Lung (tissue), 12 donors: ENCODE measurements around the gene POU6F2. TPM values are rescaled to one million over a fixed set of nuclear protein-coding genes. Genes with fewer than 3 reads are reported as not detected.

ENCODE experiments used
- ATAC-seq: fragments of 200-7000 bp; cut with Tn5 transposase; one replicate; pipeline ENCODE4 v1.9.1; 2020; ENCODE audit warnings: moderate number of reproducible peaks; ENCODE audit not compliant: insufficient read depth, low FRiP score
- DNase-seq, 3 donors: peaks; one replicate each; pipeline ENCODE4 v3.0.0-alpha.2; 2013 to 2017
- H3K27ac ChIP-seq, 2 donors: one replicate each; pipeline ENCODE4 v1.5.1; 2013; ENCODE audit warnings: mild to moderate bottlenecking in 2 of 2, moderate library complexity in 2 of 2, control low read depth in 1 of 2, inconsistent platforms in 1 of 2, low read depth in 1 of 2, low read length in 1 of 2
- H3K27me3 ChIP-seq, 3 donors: one replicate each; pipeline ENCODE4 v1.5.1; 2013; ENCODE audit warnings: low read length in 2 of 3; ENCODE audit not compliant: control insufficient read depth in 3 of 3, insufficient read depth in 3 of 3
- H3K36me3 ChIP-seq, 4 donors: one replicate each; pipeline ENCODE4 v1.5.1; 2013; ENCODE audit warnings: low read length in 4 of 4, mild to moderate bottlenecking in 1 of 4, moderate library complexity in 1 of 4; ENCODE audit not compliant: control insufficient read depth in 4 of 4, insufficient read depth in 4 of 4
- H3K4me1 ChIP-seq, 5 donors: one replicate each; pipeline ENCODE4 v1.5.1; 2013; ENCODE audit warnings: low read length in 5 of 5, mild to moderate bottlenecking in 2 of 5, moderate library complexity in 1 of 5; ENCODE audit not compliant: control insufficient read depth in 5 of 5, insufficient read depth in 5 of 5
- H3K4me3 ChIP-seq: one replicate; pipeline ENCODE4 v1.5.1; 2013; ENCODE audit warnings: mild to moderate bottlenecking, control low read depth, moderate library complexity
- H3K9ac ChIP-seq, 2 donors: one replicate each; pipeline ENCODE4 v1.5.1; 2013; ENCODE audit warnings: low read length in 2 of 2, control low read depth in 1 of 2; ENCODE audit not compliant: insufficient read depth in 1 of 2
- H3K9me3 ChIP-seq, 4 donors: one replicate each; pipeline ENCODE4 v1.5.1; 2013; ENCODE audit warnings: low read length in 3 of 4, mild to moderate bottlenecking in 1 of 4, moderate library complexity in 1 of 4; ENCODE audit not compliant: control insufficient read depth in 4 of 4, insufficient read depth in 3 of 4
- WGBS, 2 donors: extraction: QIAGEN DNeasy Blood & Tissue Kit; methylation state at CpG; one replicate each; pipeline ENCODE4 v1.1.7; 2013; 5-methylcytosine and 5-hydroxymethylcytosine counted together
- polyA plus RNA-seq, 2 donors: library from polyadenylated mRNA; stranded (reverse); fragments of 200-250 nt; gene quantifications; one replicate each; pipeline ENCODE4 v1.2.1, GENCODE V29; 2013
- total RNA-seq, 2 donors: library from RNA; depleted of rRNA in 1 of 2; stranded (reverse); fragments of >200 nt in 1 of 2; gene quantifications; one replicate each; pipeline ENCODE4 v1.2.1, GENCODE V29; 2014 to 2021
- TF ChIP-seq, protein P1 (sequence below): IDR thresholded peaks from 2 replicates; pipeline ENCODE4 v1.5.1; 2012; ENCODE audit warnings: mild to moderate bottlenecking; ENCODE audit errors: control extremely low read depth, extremely low read depth
- donor health status: control.
- donor health status: control.
- donor health status: Bipolar disorder and iron deficiency.
- donor health status: healthy.
- donor health status: DM: yes; HTN: yes; CAD: no.

POU6F2 gene
- total and polyA plus RNA-seq, 4 donors: 0.08 to 0.18 TPM; not detected in 2

GRCh38 chr7:39132306-39132705 is 154.6 kb downstream of the POU6F2 start:
- Histone ChIP-seq H3K9me3 (no peaks in the 10 kb centered on the region), H3K4me1 (peaks cover 0 to 4% (median 0%) of the 10 kb centered on the region in 5 donors), H3K27ac (no peak overlapping the region), H3K27me3 (no peaks in the 10 kb centered on the region), H3K4me3 (no peak overlapping the region), H3K36me3 (no peaks in the 10 kb centered on the region), H3K9ac (no peak overlapping the region)
- ATAC-seq (no peak), DNase-seq (no peak)
- TF ChIP-seq, protein P1, sequence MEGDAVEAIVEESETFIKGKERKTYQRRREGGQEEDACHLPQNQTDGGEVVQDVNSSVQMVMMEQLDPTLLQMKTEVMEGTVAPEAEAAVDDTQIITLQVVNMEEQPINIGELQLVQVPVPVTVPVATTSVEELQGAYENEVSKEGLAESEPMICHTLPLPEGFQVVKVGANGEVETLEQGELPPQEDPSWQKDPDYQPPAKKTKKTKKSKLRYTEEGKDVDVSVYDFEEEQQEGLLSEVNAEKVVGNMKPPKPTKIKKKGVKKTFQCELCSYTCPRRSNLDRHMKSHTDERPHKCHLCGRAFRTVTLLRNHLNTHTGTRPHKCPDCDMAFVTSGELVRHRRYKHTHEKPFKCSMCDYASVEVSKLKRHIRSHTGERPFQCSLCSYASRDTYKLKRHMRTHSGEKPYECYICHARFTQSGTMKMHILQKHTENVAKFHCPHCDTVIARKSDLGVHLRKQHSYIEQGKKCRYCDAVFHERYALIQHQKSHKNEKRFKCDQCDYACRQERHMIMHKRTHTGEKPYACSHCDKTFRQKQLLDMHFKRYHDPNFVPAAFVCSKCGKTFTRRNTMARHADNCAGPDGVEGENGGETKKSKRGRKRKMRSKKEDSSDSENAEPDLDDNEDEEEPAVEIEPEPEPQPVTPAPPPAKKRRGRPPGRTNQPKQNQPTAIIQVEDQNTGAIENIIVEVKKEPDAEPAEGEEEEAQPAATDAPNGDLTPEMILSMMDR: no peak
- 76 to 85% methylated on average over 5 of the region's 5 CpGs for WGBS, 2 donors

- H3K9me3 ChIP-seq: no peaks in the 10 kb centered on the region
- H3K36me3 ChIP-seq: no peaks in the 10 kb centered on the region
- no peak overlapping the region for H3K27ac ChIP-seq
- no peak for DNase-seq
- no peaks in the 10 kb centered on the region for H3K27me3 ChIP-seq
- TF ChIP-seq, protein P1: no peak
- H3K9ac ChIP-seq: no peak overlapping the region
- H3K4me3 ChIP-seq: no peak overlapping the region
- peaks cover 0 to 4% (median 0%) of the 10 kb centered on the region in 5 donors for H3K4me1 ChIP-seq
- WGBS, 2 donors: 90 to 95% methylated on average over 4 of the region's 4 CpGs
- no peak for ATAC-seq
Observed at GRCh38 chr7:39133088-39133487, 155.4 kb downstream of the POU6F2 start.

GRCh38 chr7:39137480-39137879 is 159.8 kb downstream of the POU6F2 start:
- Histone ChIP-seq H3K9me3 (peaks cover 0 to 5% (median 0%) of the 10 kb centered on the region in 4 donors), H3K27me3 (no peaks in the 10 kb centered on the region), H3K4me1 (no peaks in the 10 kb centered on the region), H3K9ac (no peak overlapping the region), H3K27ac (no peak overlapping the region), H3K4me3 (no peak overlapping the region), H3K36me3 (no peaks in the 10 kb centered on the region)
- TF ChIP-seq, protein P1: no peak
- ATAC-seq (no peak), DNase-seq (no peak)
- WGBS, 2 donors: 82 to 95% methylated on average over 1 of the region's 1 CpG

DNA sequence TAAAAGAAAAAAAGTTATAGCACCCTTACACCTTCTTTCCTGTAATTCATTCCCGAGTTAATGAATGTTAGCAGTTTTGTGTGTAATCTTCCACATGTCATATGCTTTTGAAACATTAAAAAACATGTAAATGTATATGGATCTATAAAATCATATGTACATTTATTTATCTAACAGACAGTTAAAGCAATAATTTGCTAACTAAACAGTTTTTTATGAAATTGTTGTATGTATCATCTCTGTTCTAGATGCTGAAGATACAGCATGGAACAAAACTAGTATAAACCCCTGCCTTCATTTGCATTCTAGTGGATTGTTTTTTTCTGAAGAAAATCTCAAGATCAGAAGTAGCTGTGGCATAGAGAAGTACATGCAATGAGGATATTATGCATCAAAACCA is 165.0 kb downstream of the POU6F2 start:
- TF ChIP-seq, protein P1: no peak
- 90 to 92% methylated on average over 1 of the region's 1 CpG for WGBS, 2 donors
- Histone ChIP-seq H3K27me3 (no peaks in the 10 kb centered on the region), H3K4me1 (no peaks in the 10 kb centered on the region), H3K9ac (no peak overlapping the region), H3K4me3 (no peak overlapping the region), H3K27ac (no peak overlapping the region), H3K36me3 (no peaks in the 10 kb centered on the region), H3K9me3 (peaks cover 0 to 5% (median 0%) of the 10 kb centered on the region in 4 donors)
- DNase-seq: no peak
- no peak for ATAC-seq
